ENCODE results near the gene SCAMP4. TPM values are rescaled to one million over a fixed set of nuclear protein-coding genes. Genes with fewer than 3 reads are reported as not detected.
A peak's percentile ranks its signal among the peaks of the same experiment; 100 is the strongest.

Gene SCAMP4
- total RNA-seq, 4 donors from 2014 or later = 26.6 to 76.5 (median 59.3) TPM

DNA sequence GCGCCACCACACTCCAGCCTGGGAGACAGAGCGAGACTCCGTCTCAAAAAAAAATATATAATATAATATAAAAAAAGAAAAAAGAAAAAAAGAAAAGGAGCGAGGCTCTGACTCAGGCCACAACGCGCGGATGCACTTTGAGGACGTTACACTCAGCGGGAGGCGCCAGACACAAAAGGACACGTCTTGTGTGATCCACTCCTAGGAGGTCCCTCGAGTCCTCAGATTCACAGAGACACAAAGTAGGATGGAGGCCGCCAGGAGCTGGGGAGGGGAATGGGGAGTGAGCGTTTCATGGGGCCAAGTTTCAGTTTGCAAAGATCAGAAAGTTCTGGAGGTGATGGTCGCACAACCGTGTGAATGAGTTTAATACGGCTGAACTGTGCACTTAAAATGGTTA, 11.4 kb upstream of the SCAMP4 start:
- WGBS = 84% methylated on average over 17 of the region's 17 CpGs
- no peak for TF ChIP-seq EP300 (IDR thresholded peaks at IDR 0.05)
- H3K4me1 ChIP-seq = peaks cover 9 to 31% (median 14%) of the 10 kb centered on the region in 4 donors
- intact Hi-C loops (cut with DNase I) = no loop called here
- no peaks in the 10 kb centered on the region for H3K27me3 ChIP-seq
- no peak overlapping the region for H3K4me3 ChIP-seq
- no peak for DNase-seq (ENCODE audit: extremely low spot score)
- no peaks in the 10 kb centered on the region for H3K36me3 ChIP-seq
- no peak overlapping the region for H3K27ac ChIP-seq (replicated peaks in 1 of 4)
- no peaks in the 10 kb centered on the region for H3K9me3 ChIP-seq

DNA sequence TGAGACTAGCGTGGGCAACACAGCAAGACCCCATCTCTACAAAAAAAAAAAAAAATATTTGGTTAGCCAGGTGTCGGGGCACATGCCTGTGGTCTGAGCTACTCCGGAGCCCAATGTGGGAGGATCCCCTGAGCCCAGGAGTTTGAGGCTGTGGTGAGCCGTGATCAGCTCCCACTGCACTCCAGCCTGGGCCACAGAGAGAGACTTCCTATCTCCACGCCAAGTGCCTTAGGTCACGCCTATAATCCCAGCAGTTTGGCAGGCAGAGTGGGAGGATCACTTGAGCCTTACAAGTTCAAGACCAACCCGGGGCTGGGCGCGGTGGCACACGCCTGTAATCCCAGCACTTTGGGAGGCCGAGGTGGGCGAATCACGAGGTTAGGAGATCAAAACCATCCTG, 8.7 kb upstream of the SCAMP4 start:
- Histone ChIP-seq H3K27ac (replicated peaks in 1 of 4) (no peak overlapping the region), H3K4me3 (no peak overlapping the region), H3K4me1 (peaks cover 9 to 31% (median 14%) of the 10 kb centered on the region in 4 donors), H3K9me3 (no peaks in the 10 kb centered on the region), H3K27me3 (no peaks in the 10 kb centered on the region), H3K36me3 (no peaks in the 10 kb centered on the region)
- no peak for TF ChIP-seq POLR2AphosphoS5 (IDR thresholded peaks at IDR 0.05)
- TF ChIP-seq, protein P1, sequence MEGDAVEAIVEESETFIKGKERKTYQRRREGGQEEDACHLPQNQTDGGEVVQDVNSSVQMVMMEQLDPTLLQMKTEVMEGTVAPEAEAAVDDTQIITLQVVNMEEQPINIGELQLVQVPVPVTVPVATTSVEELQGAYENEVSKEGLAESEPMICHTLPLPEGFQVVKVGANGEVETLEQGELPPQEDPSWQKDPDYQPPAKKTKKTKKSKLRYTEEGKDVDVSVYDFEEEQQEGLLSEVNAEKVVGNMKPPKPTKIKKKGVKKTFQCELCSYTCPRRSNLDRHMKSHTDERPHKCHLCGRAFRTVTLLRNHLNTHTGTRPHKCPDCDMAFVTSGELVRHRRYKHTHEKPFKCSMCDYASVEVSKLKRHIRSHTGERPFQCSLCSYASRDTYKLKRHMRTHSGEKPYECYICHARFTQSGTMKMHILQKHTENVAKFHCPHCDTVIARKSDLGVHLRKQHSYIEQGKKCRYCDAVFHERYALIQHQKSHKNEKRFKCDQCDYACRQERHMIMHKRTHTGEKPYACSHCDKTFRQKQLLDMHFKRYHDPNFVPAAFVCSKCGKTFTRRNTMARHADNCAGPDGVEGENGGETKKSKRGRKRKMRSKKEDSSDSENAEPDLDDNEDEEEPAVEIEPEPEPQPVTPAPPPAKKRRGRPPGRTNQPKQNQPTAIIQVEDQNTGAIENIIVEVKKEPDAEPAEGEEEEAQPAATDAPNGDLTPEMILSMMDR (IDR thresholded peaks at IDR 0.05) = no peak
- no peak for TF ChIP-seq POLR2A (IDR thresholded peaks at IDR 0.05; ENCODE audit: low read depth)
- no peak for TF ChIP-seq EP300 (IDR thresholded peaks at IDR 0.05)
- intact Hi-C loops (cut with DNase I) = no loop called here
- WGBS = 90% methylated on average over 13 of the region's 13 CpGs
- no peak for DNase-seq (ENCODE audit: extremely low spot score)

DNA sequence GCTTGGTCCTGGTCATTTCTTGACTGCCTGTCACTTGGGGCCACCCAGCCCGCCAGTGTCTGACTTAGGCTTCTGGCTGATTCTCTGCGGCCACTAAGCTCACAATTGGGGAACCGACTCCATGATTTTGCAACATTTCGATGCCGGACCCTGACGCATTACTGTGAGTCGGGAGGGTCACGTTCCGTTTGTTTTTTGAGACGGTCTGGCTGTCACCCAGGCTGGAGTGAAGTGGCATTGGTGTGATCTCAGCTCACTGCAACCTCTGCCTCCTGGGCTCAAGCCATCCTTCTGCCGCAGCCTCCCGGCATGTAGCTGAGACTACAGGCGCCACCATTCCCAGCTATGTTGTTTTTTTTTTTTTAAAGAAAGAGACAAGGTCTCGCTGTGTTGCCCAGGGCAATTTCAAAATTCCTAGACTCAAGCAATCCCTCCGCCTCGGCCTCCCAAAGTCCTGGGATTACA, 3.2 kb upstream of the SCAMP4 start:
- intact Hi-C loops (cut with DNase I) = no loop called here
- TF ChIP-seq, protein P1 (IDR thresholded peaks at IDR 0.05) = no peak
- TF ChIP-seq POLR2AphosphoS5 (IDR thresholded peaks at IDR 0.05) = peak in 1 of 2 donors; percentile 12
- TF ChIP-seq EP300 (IDR thresholded peaks at IDR 0.05) = no peak
- TF ChIP-seq POLR2A (IDR thresholded peaks at IDR 0.05; ENCODE audit: low read depth) = no peak
- Histone ChIP-seq H3K27me3 (no peaks in the 10 kb centered on the region), H3K27ac (replicated peaks in 1 of 4) (peak overlapping the region in 3 of 4 donors; percentile 31 to 48 (median 47)), H3K4me3 (no peak overlapping the region), H3K4me1 (peaks cover 13 to 43% (median 29%) of the 10 kb centered on the region in 4 donors), H3K9me3 (no peaks in the 10 kb centered on the region), H3K36me3 (no peaks in the 10 kb centered on the region)
- 69% methylated on average over 16 of the region's 16 CpGs for WGBS
- no peak for DNase-seq (ENCODE audit: extremely low spot score)

DNA sequence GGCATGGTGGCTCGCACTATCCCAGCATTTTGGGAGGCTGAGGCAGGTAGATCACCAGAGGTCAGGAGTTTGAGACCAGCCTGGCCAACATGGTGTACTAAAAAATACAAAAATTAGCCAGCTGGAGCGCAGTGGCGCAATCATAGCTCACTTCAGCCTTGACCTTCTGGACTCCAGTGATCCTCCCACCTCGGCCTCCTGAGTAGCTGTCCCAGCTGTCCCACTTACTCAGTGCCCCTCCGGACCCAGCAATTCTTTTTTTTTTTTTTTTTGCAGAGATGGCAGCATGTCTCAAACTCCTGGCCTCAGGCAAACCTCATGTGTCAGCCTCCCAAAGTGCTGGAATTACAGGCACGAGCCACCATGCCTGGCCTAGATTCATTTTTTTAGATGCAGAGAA, 2.3 kb upstream of the SCAMP4 start:
- Histone ChIP-seq H3K27ac (replicated peaks in 1 of 4) (peak overlapping the region in 2 of 4 donors; percentile 18 to 44), H3K4me3 (no peak overlapping the region), H3K4me1 (peaks cover 10 to 43% (median 29%) of the 10 kb centered on the region in 4 donors), H3K27me3 (no peaks in the 10 kb centered on the region), H3K36me3 (peaks cover 0 to 1% (median 0%) of the 10 kb centered on the region in 4 donors), H3K9me3 (no peaks in the 10 kb centered on the region)
- no peak for DNase-seq (ENCODE audit: extremely low spot score)
- intact Hi-C loops (cut with DNase I) = no loop called here
- 70% methylated on average over 6 of the region's 6 CpGs for WGBS
- TF ChIP-seq POLR2AphosphoS5 (IDR thresholded peaks at IDR 0.05) (no peak), POLR2A (IDR thresholded peaks at IDR 0.05; ENCODE audit: low read depth) (no peak), EP300 (IDR thresholded peaks at IDR 0.05) (no peak)
- TF ChIP-seq, protein P1 (IDR thresholded peaks at IDR 0.05) = no peak

DNA sequence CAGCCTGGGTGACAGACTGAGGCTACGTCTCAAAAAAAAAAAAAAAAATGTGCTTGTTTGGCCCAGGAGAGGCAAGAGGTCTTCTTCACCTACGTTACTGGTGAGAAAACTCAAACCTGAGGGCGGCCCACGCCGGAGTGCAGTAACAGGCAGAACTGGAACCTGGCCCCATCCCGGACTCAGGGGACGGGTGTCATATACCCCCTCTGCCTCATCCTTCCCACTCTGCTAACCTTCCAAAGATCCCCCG, 414 bp upstream of the SCAMP4 start:
- Histone ChIP-seq H3K4me1 (peaks cover 14 to 57% (median 44%) of the 10 kb centered on the region in 4 donors), H3K4me3 (peak overlapping the region; percentile 71 to 94 (median 83))

More for the DNA sequence above, 414 bp upstream of the SCAMP4 start:
- no peak for DNase-seq (ENCODE audit: extremely low spot score)
- Histone ChIP-seq H3K36me3 (peaks cover 0 to 6% (median 0%) of the 10 kb centered on the region in 4 donors), H3K27me3 (no peaks in the 10 kb centered on the region), H3K9me3 (no peaks in the 10 kb centered on the region), H3K27ac (replicated peaks in 1 of 4) (peak overlapping the region; percentile 71 to 89 (median 86))
- TF ChIP-seq EP300 (IDR thresholded peaks at IDR 0.05) = no peak
- TF ChIP-seq POLR2A (IDR thresholded peaks at IDR 0.05; ENCODE audit: low read depth) = no peak
- TF ChIP-seq, protein P1 (IDR thresholded peaks at IDR 0.05) = no peak
- no peak for TF ChIP-seq POLR2AphosphoS5 (IDR thresholded peaks at IDR 0.05)
- intact Hi-C loops (cut with DNase I) = no loop called here
- 42% methylated on average over 8 of the region's 8 CpGs for WGBS

Data from esophagus muscularis mucosa (tissue), 4 donors.